ENCODE data around the gene CCNQ. TPM values are rescaled to one million over a fixed set of nuclear protein-coding genes. Genes with fewer than 3 reads are reported as not detected.

Gene CCNQ
- total and polyA plus RNA-seq, 2 donors (not counting 3 experiments of a cell fraction or from before 2014, with no cell fraction given) = 21.3 to 37.0 TPM

DNA sequence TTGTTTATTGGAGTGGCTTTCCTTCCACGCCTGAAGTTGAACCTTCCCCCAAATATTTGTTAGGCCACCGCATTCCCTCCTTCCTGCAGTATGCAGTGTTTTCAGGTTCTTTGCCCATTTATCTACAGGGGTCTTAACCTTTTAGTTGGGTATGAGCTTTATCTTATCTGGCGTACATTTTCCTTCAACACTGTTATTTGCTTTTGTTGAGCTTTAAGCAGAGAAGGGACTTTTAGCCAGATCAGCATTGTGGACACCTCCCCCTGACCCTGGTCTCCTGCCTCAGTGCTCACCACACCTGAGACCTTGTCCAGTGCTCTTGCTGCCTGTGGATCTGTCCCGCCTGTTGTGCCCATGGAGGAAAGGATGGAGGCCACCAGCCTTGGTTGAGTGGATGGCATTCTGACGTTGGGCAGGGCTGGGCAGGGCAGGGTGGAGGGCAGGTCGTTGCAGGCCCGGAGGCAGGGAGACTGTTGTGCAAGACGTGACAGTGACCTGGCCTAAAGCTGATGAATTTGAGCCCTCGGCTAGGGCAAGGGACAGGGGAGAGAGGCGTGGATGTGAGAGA lies 47.1 kb upstream of the CCNQ start:
- POLR2A ChIA-PET = no interaction called here
- H3K27me3 ChIP-seq (ENCODE audit: control insufficient read depth in 2 of 2, insufficient read depth in 2 of 2, low read length in 2 of 2) = peaks cover 55 to 56% of the 10 kb centered on the region in 2 experiments

More for the DNA sequence above, 47.1 kb upstream of the CCNQ start:
- H3K9me1 ChIP-seq (replicated peaks; ENCODE audit: control insufficient read depth, extremely low read depth, insufficient read depth, low read length) = no peaks in the 10 kb centered on the region
- no peaks in the 10 kb centered on the region for H3K79me2 ChIP-seq (ENCODE audit: control insufficient read depth, insufficient read depth, low read length)
- no peak overlapping the region for H3K4me3 ChIP-seq (replicated peaks in 1 of 3; ENCODE audit: insufficient read depth in 1 of 3, low read depth in 1 of 3, low read length in 3 of 3)
- no peak overlapping the region for H3K9ac ChIP-seq (replicated peaks; ENCODE audit: extremely low read depth, insufficient read depth, low read length)
- dilution Hi-C loops (cut with MboI; ENCODE audit: extremely low pct_ligation_motif_present, low sequenced_read_pairs) = no loop called here
- H4K20me1 ChIP-seq (replicated peaks; ENCODE audit: control insufficient read depth, extremely low read depth, insufficient read depth, low read length) = no peaks in the 10 kb centered on the region
- no peak overlapping the region for H2AFZ ChIP-seq (ENCODE audit: low read depth, low read length)
- no peak overlapping the region for H3K27ac ChIP-seq (ENCODE audit: insufficient read depth, low read depth, low read length)
- intact Hi-C loops (cut with micrococcal nuclease) = no loop called here
- TF ChIP-seq EZH2 (IDR thresholded peaks at IDR 0.05; ENCODE audit: borderline replicate concordance, low read depth, low read length, severe bottlenecking) = no peak
- no peak for TF ChIP-seq GATA2 (IDR thresholded peaks at IDR 0.05; ENCODE audit: insufficient read depth, insufficient read length, low read depth, low read length)
- TF ChIP-seq MYC (IDR thresholded peaks at IDR 0.05; ENCODE audit: low read depth, low read length) = no peak
- TF ChIP-seq, protein P1, sequence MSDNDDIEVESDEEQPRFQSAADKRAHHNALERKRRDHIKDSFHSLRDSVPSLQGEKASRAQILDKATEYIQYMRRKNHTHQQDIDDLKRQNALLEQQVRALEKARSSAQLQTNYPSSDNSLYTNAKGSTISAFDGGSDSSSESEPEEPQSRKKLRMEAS (IDR thresholded peaks at IDR 0.05; ENCODE audit: insufficient read depth, insufficient read length) = no peak
- no peak for TF ChIP-seq FOS (IDR thresholded peaks at IDR 0.05; ENCODE audit: borderline replicate concordance, insufficient read depth, low read length)
- no peak for TF ChIP-seq JUN (IDR thresholded peaks at IDR 0.05; ENCODE audit: borderline replicate concordance, insufficient read depth, insufficient read length, low read depth)
- no peak for TF ChIP-seq POLR2A (IDR thresholded peaks at IDR 0.05; ENCODE audit: low read depth, low read length)
- no peak for TF ChIP-seq POLR2AphosphoS5 (IDR thresholded peaks at IDR 0.05; ENCODE audit: insufficient read depth, low read depth, low read length)
- TF ChIP-seq, protein P2, sequence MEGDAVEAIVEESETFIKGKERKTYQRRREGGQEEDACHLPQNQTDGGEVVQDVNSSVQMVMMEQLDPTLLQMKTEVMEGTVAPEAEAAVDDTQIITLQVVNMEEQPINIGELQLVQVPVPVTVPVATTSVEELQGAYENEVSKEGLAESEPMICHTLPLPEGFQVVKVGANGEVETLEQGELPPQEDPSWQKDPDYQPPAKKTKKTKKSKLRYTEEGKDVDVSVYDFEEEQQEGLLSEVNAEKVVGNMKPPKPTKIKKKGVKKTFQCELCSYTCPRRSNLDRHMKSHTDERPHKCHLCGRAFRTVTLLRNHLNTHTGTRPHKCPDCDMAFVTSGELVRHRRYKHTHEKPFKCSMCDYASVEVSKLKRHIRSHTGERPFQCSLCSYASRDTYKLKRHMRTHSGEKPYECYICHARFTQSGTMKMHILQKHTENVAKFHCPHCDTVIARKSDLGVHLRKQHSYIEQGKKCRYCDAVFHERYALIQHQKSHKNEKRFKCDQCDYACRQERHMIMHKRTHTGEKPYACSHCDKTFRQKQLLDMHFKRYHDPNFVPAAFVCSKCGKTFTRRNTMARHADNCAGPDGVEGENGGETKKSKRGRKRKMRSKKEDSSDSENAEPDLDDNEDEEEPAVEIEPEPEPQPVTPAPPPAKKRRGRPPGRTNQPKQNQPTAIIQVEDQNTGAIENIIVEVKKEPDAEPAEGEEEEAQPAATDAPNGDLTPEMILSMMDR (IDR thresholded peaks at IDR 0.05; ENCODE audit: extremely low read depth in 1 of 2, insufficient read depth in 1 of 2, low read depth in 1 of 2, low read length in 2 of 2) = no peak
- no TSS peak for BruUV-seq (replicated peaks)
- CTCF ChIA-PET = interaction anchor here (2.8 kb wide), 1 partner anchor 22 kb away, joined by 11 read pairs; no protein-coding TSS in a partner anchor
- DNase-seq (ENCODE audit: low read depth, low spot score) = no peak
- no peak overlapping the region for H3K4me2 ChIP-seq (ENCODE audit: insufficient read depth, low read length)
- no peak for FAIRE-seq
- no peaks in the 10 kb centered on the region for H3K9me3 ChIP-seq (replicated peaks; ENCODE audit: control insufficient read depth, insufficient read depth, low read length)
- no peaks in the 10 kb centered on the region for H3K36me3 ChIP-seq (ENCODE audit: control insufficient read depth in 2 of 2, extremely low read depth in 1 of 2, insufficient read depth in 2 of 2, low read length in 2 of 2)
- no peaks in the 10 kb centered on the region for H3K4me1 ChIP-seq (ENCODE audit: control insufficient read depth, extremely low read depth, insufficient read depth, low read length)
